ENCODE measurements around the gene TMIE. TPM values are rescaled to one million over a fixed set of nuclear protein-coding genes. Genes with fewer than 3 reads are reported as not detected.
A peak's percentile ranks its signal among the peaks of the same experiment; 100 is the strongest.

Gene TMIE
- total and polyA plus RNA-seq, 7 donors, result 0.63 to 1.8 (median 1.3) TPM; not detected in 3

- H3K36me3 ChIP-seq, result no peaks in the 10 kb centered on the region
- H3K4me3 ChIP-seq, result no peak overlapping the region
- intact Hi-C loops (cut with DNase I), result no loop called here
- no peak for TF ChIP-seq POLR2A (IDR thresholded peaks at IDR 0.05)
- TF ChIP-seq POLR2AphosphoS5 (IDR thresholded peaks at IDR 0.05), result no peak
- TF ChIP-seq CTCF (IDR thresholded peaks at IDR 0.05), result no peak
- TF ChIP-seq EP300 (IDR thresholded peaks at IDR 0.05), result no peak
- no peak overlapping the region for H3K27ac ChIP-seq
- peak; percentile 57 for DNase-seq
- no peaks in the 10 kb centered on the region for H3K27me3 ChIP-seq
- peaks cover 0 to 27% (median 11%) of the 10 kb centered on the region in 4 donors for H3K4me1 ChIP-seq
- H3K9me3 ChIP-seq, result no peaks in the 10 kb centered on the region
- WGBS, 2 donors, result 79 to 88% methylated on average over 8 of the region's 8 CpGs
These were observed 34.1 kb upstream of the TMIE start for GRCh38 chr3:46667061-46667621.

- WGBS, 2 donors, result 85 to 91% methylated on average over 9 of the region's 9 CpGs
- H3K27ac ChIP-seq, result no peak overlapping the region
- no peak overlapping the region for H3K4me3 ChIP-seq
- peak; percentile 33 for DNase-seq
- TF ChIP-seq EP300 (IDR thresholded peaks at IDR 0.05) (no peak), CTCF (IDR thresholded peaks at IDR 0.05) (no peak), POLR2AphosphoS5 (IDR thresholded peaks at IDR 0.05) (no peak), POLR2A (IDR thresholded peaks at IDR 0.05) (no peak)
- peaks cover 0 to 25% (median 11%) of the 10 kb centered on the region in 4 donors for H3K4me1 ChIP-seq
- H3K36me3 ChIP-seq, result no peaks in the 10 kb centered on the region
- intact Hi-C loops (cut with DNase I), result no loop called here
- no peaks in the 10 kb centered on the region for H3K27me3 ChIP-seq
- H3K9me3 ChIP-seq, result no peaks in the 10 kb centered on the region
These were observed 33.5 kb upstream of the TMIE start for GRCh38 chr3:46667657-46668056.

DNA sequence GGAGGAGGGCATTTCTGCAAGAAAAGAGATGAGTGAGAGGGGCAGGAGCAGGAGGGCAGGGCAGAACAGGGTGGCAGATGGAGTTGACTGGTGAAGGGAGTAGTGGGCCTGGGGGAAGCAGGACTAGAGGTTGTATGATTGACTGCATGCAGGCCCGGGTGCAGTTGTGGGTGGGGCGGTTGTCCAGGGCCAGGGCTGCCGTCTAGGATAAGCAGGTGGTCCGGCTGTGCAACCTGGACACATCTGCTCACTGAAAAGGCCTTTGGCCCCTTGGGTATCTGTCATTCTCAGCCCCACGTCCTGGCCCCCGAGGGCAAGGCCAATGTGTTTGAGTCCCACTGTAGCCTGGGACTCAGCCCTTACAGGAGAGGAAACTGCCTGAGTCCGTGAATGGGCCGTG, 33.1 kb upstream of the TMIE start:
- TF ChIP-seq POLR2AphosphoS5 (IDR thresholded peaks at IDR 0.05) (no peak), POLR2A (IDR thresholded peaks at IDR 0.05) (no peak), CTCF (IDR thresholded peaks at IDR 0.05) (no peak), EP300 (IDR thresholded peaks at IDR 0.05) (no peak)
- DNase-seq, result peak; percentile 47
- intact Hi-C loops (cut with DNase I), result no loop called here
- no peaks in the 10 kb centered on the region for H3K27me3 ChIP-seq
- no peaks in the 10 kb centered on the region for H3K36me3 ChIP-seq
- H3K4me1 ChIP-seq, result peaks cover 0 to 21% (median 11%) of the 10 kb centered on the region in 4 donors
- H3K9me3 ChIP-seq, result no peaks in the 10 kb centered on the region
- no peak overlapping the region for H3K4me3 ChIP-seq
- no peak overlapping the region for H3K27ac ChIP-seq
- WGBS, 2 donors, result 45 to 74% methylated on average over 8 of the region's 8 CpGs

DNA sequence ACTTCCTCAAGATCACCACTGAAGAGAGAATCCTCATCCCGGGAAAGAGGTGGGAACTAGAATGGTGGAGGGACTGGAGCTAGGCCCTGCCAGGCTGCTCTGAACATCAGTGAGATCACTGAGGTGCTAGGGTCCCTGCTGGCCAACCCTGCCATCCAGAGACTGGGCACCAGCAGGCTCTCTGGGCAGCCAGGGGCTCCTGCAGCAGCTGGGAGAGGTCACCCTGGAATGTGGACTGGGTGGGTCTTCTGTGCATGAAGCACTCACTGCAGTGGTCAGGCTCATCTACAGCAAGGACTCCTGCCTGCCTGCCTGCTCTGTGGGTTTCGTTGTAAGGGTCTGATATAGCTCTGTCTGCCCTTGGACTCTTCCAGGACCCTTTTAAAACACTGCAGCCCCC, 32.6 kb upstream of the TMIE start:
- 64 to 88% methylated on average over 2 of the region's 2 CpGs for WGBS, 2 donors
- DNase-seq, result peak; percentile 44
- intact Hi-C loops (cut with DNase I), result no loop called here

More for the DNA sequence above, 32.6 kb upstream of the TMIE start:
- no peaks in the 10 kb centered on the region for H3K9me3 ChIP-seq
- no peak overlapping the region for H3K27ac ChIP-seq
- no peak overlapping the region for H3K4me3 ChIP-seq
- no peaks in the 10 kb centered on the region for H3K27me3 ChIP-seq
- H3K36me3 ChIP-seq, result no peaks in the 10 kb centered on the region
- H3K4me1 ChIP-seq, result peaks cover 0 to 16% (median 9%) of the 10 kb centered on the region in 4 donors
- TF ChIP-seq EP300 (IDR thresholded peaks at IDR 0.05) (no peak), CTCF (IDR thresholded peaks at IDR 0.05) (no peak), POLR2AphosphoS5 (IDR thresholded peaks at IDR 0.05) (no peak), POLR2A (IDR thresholded peaks at IDR 0.05) (no peak)
